Stimulated activated naive CD4-positive, alpha-beta T cell treated with Interleukin-2 at 50 U/mL for 16 hours (primary cell): ENCODE results near the gene ZNF646.

Experiments used
- DNase-seq: peaks from one replicate; lab custom pipeline; 2025; lab: John Stamatoyannopoulos, UW

ZNF646 gene

DNA sequence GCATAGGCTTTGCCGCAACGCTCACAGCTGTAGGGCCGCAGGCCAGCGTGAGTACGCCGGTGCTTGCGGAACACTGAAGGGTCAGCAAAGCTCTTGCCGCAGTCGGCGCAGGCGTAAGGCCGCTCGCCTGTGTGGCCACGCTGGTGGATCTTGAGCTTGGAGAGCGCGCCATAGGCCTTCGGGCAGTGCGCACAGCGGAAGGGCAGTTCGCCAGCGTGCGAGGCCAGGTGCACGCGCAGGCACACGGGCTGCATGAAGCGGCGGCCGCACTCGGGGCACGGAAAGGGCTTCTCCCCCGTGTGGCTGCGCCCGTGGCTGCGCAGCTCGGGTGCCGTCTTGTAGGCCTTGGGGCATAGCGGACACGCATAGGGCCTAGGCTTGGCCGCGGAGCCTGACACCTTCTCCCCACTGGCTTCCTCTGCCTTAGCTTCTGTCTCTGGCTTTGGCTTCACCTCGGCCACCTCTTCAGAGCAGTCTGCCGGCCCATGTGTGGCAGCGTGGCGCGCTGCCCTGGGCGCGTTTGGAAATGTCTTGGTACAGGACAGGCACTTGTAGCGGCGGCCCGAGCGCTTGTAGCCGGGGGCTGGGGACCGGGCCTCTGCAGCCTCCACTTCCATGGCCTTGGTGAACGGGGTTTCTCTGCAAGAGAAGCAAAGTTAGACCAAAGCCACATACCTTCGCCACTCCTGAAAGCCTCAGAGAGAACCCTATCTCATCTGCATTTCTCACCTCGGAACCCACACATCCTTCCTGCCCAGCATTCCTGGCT, 10.2 kb upstream of the ZNF646 start:
- no peak for DNase-seq

GRCh38 chr16:31064882-31065461, 9.2 kb upstream of the ZNF646 start:
- DNase-seq = no peak

DNA sequence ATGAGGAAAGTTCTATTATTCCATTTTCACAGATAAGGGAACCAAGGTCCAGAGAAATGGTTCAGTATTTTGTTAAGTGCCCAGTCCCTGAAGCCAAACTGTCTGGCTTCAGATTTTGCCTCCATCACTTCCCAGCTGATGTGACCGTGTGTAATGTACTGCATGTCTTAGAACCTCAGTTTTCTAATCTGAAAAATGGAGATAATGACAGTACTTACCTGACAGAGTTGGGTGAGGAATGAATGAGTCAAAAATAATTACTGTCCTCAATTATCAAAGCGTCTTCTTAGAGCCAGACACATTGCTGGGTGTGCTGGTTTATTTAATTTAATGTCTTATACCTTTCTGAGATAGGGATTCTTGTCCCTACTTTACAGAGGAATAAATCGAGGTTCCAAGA, 6.9 kb upstream of the ZNF646 start:
- no peak for DNase-seq

DNA sequence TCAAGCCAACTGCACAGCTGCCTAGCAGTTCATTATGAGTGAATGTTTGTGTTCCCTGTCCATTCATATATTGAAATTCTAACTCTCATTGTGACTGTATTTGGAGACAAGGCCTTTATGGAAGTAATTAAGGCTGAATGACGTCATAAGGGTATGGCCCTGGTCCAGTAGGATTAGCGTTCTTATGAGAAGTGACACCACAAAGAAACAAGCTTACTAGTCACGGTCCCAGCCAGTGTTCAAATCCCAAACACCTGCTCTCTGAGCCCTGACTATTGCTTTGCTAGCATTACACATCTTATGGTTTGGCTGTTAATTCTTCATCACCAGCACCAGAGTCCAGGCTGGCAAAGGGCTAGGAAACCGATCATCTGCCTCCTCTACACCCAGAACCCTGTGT, 2.4 kb upstream of the ZNF646 start:
- no peak for DNase-seq

DNA sequence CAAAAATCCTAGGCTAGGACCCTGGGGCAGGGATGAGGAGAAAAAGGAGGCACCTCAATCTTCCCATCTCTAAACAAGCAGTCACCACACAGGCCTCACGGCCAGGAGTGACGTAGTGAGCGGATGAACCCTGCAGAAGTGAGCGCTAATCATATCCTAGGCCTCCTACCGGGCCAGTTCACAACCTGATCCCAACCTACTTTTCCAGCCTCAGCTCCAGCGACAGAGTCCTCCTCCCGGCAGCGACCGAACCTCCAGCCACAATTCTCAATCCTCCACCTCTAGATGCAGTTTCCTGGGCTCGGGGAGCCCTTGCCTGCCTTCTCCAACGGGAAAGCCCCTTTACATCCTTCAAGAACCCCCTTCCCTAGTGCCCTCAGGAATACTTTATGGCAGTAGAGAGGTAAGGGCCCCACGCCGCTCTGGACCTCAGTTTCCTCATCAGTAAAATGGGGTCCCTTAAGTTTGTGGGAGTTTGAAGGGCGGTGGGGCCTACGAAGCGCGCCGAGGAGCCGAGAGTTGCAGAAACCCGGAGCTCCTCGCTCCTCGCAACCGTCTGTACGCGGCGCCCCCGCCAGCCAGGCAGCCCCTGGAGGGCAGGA, 1.6 kb upstream of the ZNF646 start:
- peak; percentile 43 for DNase-seq

GRCh38 chr16:31073142-31073969, 866 bp upstream of the ZNF646 start:
- peak; percentile 89 for DNase-seq

DNA sequence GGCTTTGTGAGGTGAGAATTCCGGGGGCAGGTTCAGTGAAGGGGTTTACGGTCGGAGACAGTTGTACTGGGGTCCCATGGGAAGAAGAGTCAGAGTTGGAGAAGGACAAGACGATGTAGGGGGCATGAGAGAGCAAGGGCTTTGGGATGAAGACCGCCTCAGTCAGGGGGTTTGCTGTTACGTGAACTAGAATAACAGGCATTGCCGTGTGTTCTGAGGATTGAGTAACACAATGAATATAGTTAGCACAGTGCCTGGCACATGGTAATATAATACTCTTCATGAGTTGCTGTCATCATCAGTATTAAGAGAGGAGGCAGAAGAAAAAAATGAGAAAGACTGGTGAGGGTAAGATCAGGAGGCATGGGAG, 577 bp downstream of the ZNF646 start:
- DNase-seq = no peak

DNA sequence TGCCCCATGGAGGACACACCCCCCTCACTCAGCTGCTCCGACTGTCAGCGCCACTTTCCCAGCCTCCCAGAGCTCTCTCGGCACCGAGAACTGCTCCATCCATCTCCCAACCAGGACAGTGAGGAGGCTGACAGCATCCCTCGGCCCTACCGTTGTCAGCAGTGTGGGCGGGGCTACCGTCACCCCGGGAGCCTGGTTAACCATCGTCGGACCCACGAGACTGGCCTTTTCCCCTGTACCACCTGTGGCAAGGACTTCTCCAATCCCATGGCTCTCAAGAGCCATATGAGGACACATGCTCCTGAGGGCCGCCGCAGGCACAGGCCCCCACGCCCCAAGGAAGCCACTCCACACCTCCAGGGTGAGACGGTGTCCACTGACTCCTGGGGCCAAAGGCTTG, 2.1 kb downstream of the ZNF646 start:
- no peak for DNase-seq

- DNase-seq = no peak
Measured at GRCh38 chr16:31077024-31077423, 2.8 kb downstream of the ZNF646 start.

DNA sequence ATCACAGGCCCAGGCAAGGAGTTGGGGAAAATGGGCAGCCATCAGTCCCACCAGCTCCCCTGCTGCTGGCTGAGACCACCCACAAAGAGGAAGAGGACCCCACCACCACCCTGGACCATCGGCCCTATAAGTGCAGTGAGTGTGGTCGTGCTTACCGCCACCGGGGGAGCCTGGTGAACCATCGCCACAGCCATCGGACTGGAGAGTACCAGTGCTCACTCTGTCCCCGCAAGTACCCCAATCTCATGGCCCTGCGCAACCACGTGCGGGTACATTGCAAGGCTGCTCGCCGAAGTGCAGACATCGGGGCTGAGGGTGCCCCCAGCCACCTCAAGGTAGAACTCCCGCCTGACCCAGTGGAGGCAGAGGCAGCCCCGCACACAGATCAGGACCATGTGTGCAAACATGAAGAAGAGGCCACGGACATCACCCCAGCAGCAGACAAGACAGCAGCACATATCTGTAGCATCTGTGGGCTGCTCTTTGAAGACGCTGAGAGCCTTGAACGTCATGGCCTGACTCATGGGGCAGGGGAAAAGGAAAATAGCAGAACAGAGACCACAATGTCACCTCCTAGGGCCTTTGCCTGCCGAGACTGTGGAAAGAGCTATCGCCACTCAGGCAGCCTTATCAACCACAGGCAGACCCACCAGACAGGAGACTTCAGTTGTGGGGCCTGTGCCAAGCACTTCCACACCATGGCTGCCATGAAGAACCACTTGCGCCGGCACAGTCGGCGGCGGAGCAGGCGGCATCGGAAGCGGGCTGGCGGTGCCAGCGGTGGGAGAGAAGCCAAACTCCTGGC, 3.6 kb downstream of the ZNF646 start:
- DNase-seq = no peak

GRCh38 chr16:31078597-31079341, 4.5 kb downstream of the ZNF646 start:
- DNase-seq = no peak

DNA sequence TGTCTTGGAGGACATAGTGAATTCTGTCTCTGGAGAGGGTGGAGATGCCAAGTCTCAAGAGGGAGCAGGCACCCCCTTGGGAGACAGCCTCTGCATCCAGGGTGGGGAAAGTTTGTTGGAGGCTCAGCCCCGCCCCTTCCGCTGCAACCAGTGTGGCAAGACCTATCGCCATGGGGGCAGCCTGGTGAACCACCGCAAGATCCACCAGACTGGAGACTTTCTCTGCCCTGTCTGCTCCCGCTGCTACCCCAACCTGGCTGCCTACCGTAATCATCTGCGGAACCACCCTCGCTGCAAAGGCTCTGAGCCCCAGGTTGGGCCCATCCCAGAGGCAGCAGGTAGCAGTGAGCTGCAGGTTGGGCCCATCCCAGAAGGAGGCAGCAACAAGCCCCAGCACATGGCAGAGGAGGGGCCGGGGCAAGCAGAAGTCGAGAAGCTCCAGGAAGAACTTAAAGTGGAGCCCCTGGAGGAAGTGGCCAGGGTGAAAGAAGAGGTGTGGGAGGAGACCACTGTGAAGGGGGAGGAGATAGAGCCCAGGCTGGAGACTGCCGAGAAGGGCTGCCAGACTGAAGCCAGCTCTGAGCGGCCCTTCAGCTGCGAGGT, 5.2 kb downstream of the ZNF646 start:
- DNase-seq = no peak

- no peak for DNase-seq
Measured at GRCh38 chr16:31080035-31080629, 5.9 kb downstream of the ZNF646 start.

- no peak for DNase-seq
Measured at GRCh38 chr16:31080756-31081419, 6.7 kb downstream of the ZNF646 start.

- no peak for DNase-seq
Measured at GRCh38 chr16:31081428-31082351, 7.5 kb downstream of the ZNF646 start.

GRCh38 chr16:31082368-31083045, 8.3 kb downstream of the ZNF646 start:
- no peak for DNase-seq

DNA sequence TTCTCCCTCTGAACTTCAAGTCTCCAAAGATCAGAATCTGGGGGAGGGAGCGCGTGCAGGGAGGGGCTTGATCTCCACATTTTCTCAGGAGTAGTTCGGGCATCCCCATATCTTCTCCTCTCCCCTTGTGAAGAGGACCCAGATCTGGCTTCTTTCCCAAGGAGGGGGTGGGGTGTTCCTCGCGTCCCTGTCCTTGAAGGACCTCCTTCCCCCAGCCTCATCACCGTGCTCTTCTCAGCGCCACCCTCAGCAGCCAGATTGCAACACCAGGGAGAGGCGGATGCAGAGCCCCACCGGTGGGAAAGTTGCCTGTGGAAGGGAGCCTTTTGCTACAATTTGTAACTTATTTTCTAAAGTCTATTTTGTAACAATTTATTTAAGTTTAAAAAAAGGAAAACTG, 8.9 kb downstream of the ZNF646 start:
- no peak for DNase-seq

- DNase-seq = no peak
Measured at GRCh38 chr16:31083556-31083955, 9.3 kb downstream of the ZNF646 start.
